ENCODE results near the gene COTL1.
A peak's percentile ranks its signal among the peaks of the same experiment; 100 is the strongest.
"Not testable (repeated sequence)": the region's sequence is repeated elsewhere in the genome, so short reads cannot be mapped to it uniquely, and the experiment has no call there.

Gene COTL1

DNA sequence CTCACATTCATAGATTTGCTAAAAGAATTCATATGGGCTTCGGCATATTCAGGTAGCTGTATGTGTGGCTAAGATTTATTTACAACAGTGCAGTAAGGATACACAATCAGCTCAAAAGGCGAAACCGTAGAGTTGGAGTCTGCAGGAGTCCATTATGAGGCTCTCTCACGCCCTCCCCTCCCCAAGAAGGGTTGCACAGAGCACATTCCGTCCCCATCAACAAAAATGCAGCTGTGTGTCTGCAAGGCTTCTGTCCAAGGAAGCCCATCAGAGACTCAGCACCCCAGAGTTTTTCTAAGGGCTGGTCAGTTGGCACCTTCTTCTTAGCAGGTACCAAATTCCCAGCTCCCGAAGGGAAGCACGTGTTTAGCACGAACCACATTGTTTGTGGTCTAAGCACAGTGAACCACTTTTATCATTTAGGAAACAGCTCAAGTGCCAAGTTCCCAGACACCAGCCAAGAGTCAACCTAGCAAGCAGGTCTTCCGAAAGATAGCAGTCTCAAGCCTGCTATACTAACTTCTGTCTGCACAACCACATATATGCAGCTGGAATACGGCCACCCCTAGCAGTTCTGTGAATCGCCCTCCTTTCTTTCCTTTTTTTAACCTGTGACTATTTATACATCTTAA, 84.9 kb downstream of the COTL1 start:
- no peaks in the 10 kb centered on the region for H3K36me3 ChIP-seq (ENCODE audit: control insufficient read depth, insufficient read depth, low read length)
- no peaks in the 10 kb centered on the region for H3K27me3 ChIP-seq (ENCODE audit: control insufficient read depth, insufficient read depth, low read length)
- H3K27ac ChIP-seq (ENCODE audit: low read depth, low read length) = peak overlapping the region; percentile 79
- no peak overlapping the region for H3K4me3 ChIP-seq (ENCODE audit: low read length)
- no peak overlapping the region for H3K9ac ChIP-seq (ENCODE audit: low read length)
- H3K4me1 ChIP-seq (ENCODE audit: control insufficient read depth, insufficient read depth, low read length) = peaks cover 17% of the 10 kb centered on the region

GRCh38 chr16:84532291-84532724, 85.6 kb downstream of the COTL1 start:
- Histone ChIP-seq H3K27ac (ENCODE audit: low read depth, low read length) (peak overlapping the region; percentile 79), H3K4me1 (ENCODE audit: control insufficient read depth, insufficient read depth, low read length) (peaks cover 22% of the 10 kb centered on the region), H3K27me3 (ENCODE audit: control insufficient read depth, insufficient read depth, low read length) (no peaks in the 10 kb centered on the region), H3K9ac (ENCODE audit: low read length) (no peak overlapping the region), H3K4me3 (ENCODE audit: low read length) (no peak overlapping the region), H3K36me3 (ENCODE audit: control insufficient read depth, insufficient read depth, low read length) (no peaks in the 10 kb centered on the region)

DNA sequence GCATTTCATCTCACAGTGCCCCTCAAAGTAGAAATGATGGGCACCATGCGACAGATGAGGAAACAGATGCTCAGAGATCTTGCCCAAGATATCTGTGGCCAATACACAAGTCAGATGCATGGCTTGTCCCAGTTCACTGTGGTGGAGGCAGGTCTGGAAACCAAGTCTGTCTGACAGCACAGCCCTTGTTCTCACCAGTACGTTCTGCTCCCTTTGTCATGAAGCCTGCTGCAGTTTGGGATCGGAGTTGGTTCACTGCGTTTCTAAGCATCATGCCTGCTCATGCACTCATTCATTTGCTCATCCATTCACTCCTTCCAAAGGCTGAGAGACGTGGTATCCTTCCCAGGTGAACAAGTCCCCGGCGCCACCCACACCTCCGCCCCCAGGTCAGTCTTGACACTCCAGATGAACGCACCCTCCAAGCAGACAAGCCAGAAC, 86.2 kb downstream of the COTL1 start:
- Histone ChIP-seq H3K27ac (ENCODE audit: low read depth, low read length) (peak overlapping the region; percentile 79), H3K4me3 (ENCODE audit: low read length) (no peak overlapping the region), H3K9ac (ENCODE audit: low read length) (no peak overlapping the region), H3K27me3 (ENCODE audit: control insufficient read depth, insufficient read depth, low read length) (no peaks in the 10 kb centered on the region), H3K4me1 (ENCODE audit: control insufficient read depth, insufficient read depth, low read length) (peaks cover 27% of the 10 kb centered on the region), H3K36me3 (ENCODE audit: control insufficient read depth, insufficient read depth, low read length) (no peaks in the 10 kb centered on the region)

- no peaks in the 10 kb centered on the region for H3K27me3 ChIP-seq (ENCODE audit: control insufficient read depth, insufficient read depth, low read length)
- H3K4me1 ChIP-seq (ENCODE audit: control insufficient read depth, insufficient read depth, low read length) = peaks cover 28% of the 10 kb centered on the region
- no peak overlapping the region for H3K4me3 ChIP-seq (ENCODE audit: low read length)
- H3K36me3 ChIP-seq (ENCODE audit: control insufficient read depth, insufficient read depth, low read length) = no peaks in the 10 kb centered on the region
- H3K9ac ChIP-seq (ENCODE audit: low read length) = no peak overlapping the region
- no peak overlapping the region for H3K27ac ChIP-seq (ENCODE audit: low read depth, low read length)
Measured at GRCh38 chr16:84530590-84530989, 87.3 kb downstream of the COTL1 start.

DNA sequence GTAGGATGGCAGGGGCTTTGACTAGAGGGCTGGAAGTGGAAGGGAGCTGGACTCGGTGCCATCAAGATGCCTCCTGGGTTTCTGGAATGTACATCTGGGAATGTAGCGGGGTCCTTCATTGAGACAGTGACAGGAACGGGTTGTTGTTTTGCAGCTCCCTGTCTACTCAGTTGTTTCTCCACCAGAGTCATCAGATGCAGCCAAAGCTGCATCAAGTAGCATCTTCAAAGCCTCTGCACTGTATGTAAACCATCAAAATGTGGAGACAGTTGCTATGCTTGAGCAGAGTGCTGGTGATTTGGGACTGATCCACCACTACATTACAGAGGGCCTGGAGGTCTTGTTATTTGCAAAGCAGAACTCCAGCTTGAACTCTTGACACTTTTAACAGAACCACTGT, 88.3 kb downstream of the COTL1 start:
- peaks cover 28% of the 10 kb centered on the region for H3K4me1 ChIP-seq (ENCODE audit: control insufficient read depth, insufficient read depth, low read length)
- H3K27ac ChIP-seq (ENCODE audit: low read depth, low read length) = no peak overlapping the region
- H3K27me3 ChIP-seq (ENCODE audit: control insufficient read depth, insufficient read depth, low read length) = no peaks in the 10 kb centered on the region
- H3K4me3 ChIP-seq (ENCODE audit: low read length) = no peak overlapping the region
- no peaks in the 10 kb centered on the region for H3K36me3 ChIP-seq (ENCODE audit: control insufficient read depth, insufficient read depth, low read length)
- no peak overlapping the region for H3K9ac ChIP-seq (ENCODE audit: low read length)

DNA sequence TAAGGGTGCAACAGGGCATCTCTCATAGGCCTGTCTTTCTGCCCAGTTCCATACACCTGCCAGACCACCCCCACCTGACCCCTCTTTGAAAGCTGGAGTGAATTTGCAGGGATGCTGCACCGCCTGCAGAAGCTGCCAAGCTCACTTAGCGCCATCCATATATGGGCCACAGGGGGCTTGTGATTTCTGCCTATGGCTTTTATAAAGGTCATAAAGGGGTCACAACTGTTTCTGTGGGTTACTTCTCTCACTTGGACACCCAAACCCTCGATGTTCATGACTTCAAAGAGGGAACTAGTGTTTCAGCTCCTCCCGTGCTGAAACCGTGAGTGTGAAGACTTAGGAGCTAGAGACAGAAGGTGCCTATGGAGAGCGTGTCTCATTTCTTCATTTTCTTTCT, 89.6 kb downstream of the COTL1 start:
- H3K27ac ChIP-seq (ENCODE audit: low read depth, low read length) = no peak overlapping the region
- no peak overlapping the region for H3K9ac ChIP-seq (ENCODE audit: low read length)
- peaks cover 28% of the 10 kb centered on the region for H3K4me1 ChIP-seq (ENCODE audit: control insufficient read depth, insufficient read depth, low read length)
- H3K27me3 ChIP-seq (ENCODE audit: control insufficient read depth, insufficient read depth, low read length) = no peaks in the 10 kb centered on the region
- no peaks in the 10 kb centered on the region for H3K36me3 ChIP-seq (ENCODE audit: control insufficient read depth, insufficient read depth, low read length)
- no peak overlapping the region for H3K4me3 ChIP-seq (ENCODE audit: low read length)

- Histone ChIP-seq H3K4me3 (ENCODE audit: low read length) (no peak overlapping the region), H3K36me3 (ENCODE audit: control insufficient read depth, insufficient read depth, low read length) (no peaks in the 10 kb centered on the region), H3K27ac (ENCODE audit: low read depth, low read length) (no peak overlapping the region), H3K9ac (ENCODE audit: low read length) (no peak overlapping the region), H3K27me3 (ENCODE audit: control insufficient read depth, insufficient read depth, low read length) (no peaks in the 10 kb centered on the region), H3K4me1 (ENCODE audit: control insufficient read depth, insufficient read depth, low read length) (peaks cover 26% of the 10 kb centered on the region)
Measured at GRCh38 chr16:84527532-84528269, 90.2 kb downstream of the COTL1 start.

- Histone ChIP-seq H3K27me3 (ENCODE audit: control insufficient read depth, insufficient read depth, low read length) (no peaks in the 10 kb centered on the region), H3K9ac (ENCODE audit: low read length) (no peak overlapping the region), H3K4me1 (ENCODE audit: control insufficient read depth, insufficient read depth, low read length) (peaks cover 18% of the 10 kb centered on the region), H3K27ac (ENCODE audit: low read depth, low read length) (peak overlapping the region; percentile 30), H3K36me3 (ENCODE audit: control insufficient read depth, insufficient read depth, low read length) (no peaks in the 10 kb centered on the region), H3K4me3 (ENCODE audit: low read length) (peak overlapping the region; percentile 42)
Measured at GRCh38 chr16:84526794-84527531, 90.9 kb downstream of the COTL1 start.

DNA sequence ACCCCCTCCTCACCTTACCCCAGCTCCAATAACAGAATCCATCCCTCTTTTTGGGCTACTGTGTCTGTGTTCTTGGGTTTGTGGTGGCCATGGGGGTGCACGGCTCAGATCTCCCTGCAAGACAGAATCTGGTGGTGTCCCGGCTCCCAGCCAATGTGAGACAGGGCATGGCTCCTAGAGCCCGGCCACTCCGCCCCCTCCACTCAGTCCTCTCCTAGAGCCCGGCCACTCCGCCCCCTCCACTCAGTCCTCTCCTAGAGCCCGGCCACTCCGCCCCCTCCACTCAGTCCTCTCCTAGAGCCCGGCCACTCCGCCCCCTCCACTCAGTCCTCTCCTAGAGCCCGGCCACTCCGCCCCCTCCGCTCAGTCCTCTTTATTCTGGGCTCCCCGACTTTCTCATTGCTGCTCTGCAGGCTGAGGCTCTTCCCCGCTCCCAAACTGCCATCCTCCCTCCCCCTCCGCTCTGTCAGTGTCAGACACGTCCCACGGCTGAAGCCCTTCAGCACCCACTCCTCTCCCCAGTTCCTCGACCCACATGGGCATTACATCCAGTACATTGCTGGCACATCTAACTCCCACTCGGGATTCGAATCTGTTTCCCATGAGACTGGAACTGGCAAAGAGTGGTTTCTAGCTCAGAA, 92.8 kb downstream of the COTL1 start:
- not testable (repeated sequence) for H3K27me3 ChIP-seq (ENCODE audit: control insufficient read depth, insufficient read depth, low read length); H3K27ac ChIP-seq (ENCODE audit: low read depth, low read length); H3K4me3 ChIP-seq (ENCODE audit: low read length); H3K9ac ChIP-seq (ENCODE audit: low read length); H3K36me3 ChIP-seq (ENCODE audit: control insufficient read depth, insufficient read depth, low read length)
- H3K4me1 ChIP-seq (ENCODE audit: control insufficient read depth, insufficient read depth, low read length) = peaks cover 12% of the 10 kb centered on the region

- Histone ChIP-seq H3K4me1 (ENCODE audit: control insufficient read depth, insufficient read depth, low read length) (peaks cover 12% of the 10 kb centered on the region), H3K27ac (ENCODE audit: low read depth, low read length) (no peak overlapping the region)
Measured at GRCh38 chr16:84524346-84524920, 93.4 kb downstream of the COTL1 start.

DNA sequence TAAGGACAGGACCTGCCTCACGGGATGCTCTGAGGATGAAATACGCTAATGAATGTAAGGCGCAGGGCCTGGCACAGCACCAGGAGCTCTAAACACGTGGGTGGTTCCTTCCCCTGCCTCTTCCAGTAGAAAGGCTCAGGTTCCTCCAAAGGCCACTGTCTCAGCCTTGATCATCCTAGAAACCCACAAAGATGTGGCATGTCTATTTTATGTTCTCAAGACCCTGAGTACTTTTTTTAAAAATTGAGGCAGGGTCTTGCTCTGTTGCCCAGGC, 96.4 kb downstream of the COTL1 start:
- no peaks in the 10 kb centered on the region for H3K4me1 ChIP-seq (ENCODE audit: control insufficient read depth, insufficient read depth, low read length)
- H3K4me3 ChIP-seq (ENCODE audit: low read length) = no peak overlapping the region
- no peaks in the 10 kb centered on the region for H3K27me3 ChIP-seq (ENCODE audit: control insufficient read depth, insufficient read depth, low read length)
- no peak overlapping the region for H3K27ac ChIP-seq (ENCODE audit: low read depth, low read length)
- H3K36me3 ChIP-seq (ENCODE audit: control insufficient read depth, insufficient read depth, low read length) = no peaks in the 10 kb centered on the region
- no peak overlapping the region for H3K9ac ChIP-seq (ENCODE audit: low read length)

More at GRCh38 chr16:84524346-84524920, 93.4 kb downstream of the COTL1 start:
- H3K36me3 ChIP-seq (ENCODE audit: control insufficient read depth, insufficient read depth, low read length) = no peaks in the 10 kb centered on the region
- H3K27me3 ChIP-seq (ENCODE audit: control insufficient read depth, insufficient read depth, low read length) = no peaks in the 10 kb centered on the region
- no peak overlapping the region for H3K9ac ChIP-seq (ENCODE audit: low read length)
- no peak overlapping the region for H3K4me3 ChIP-seq (ENCODE audit: low read length)

All from rectal smooth muscle tissue (tissue), 1 donor.